HepG2 (cell line): ENCODE results near the gene OR2A5.

ENCODE experiments used
- BCL6 ChIP-seq: IDR thresholded peaks from 2 replicates; pipeline ENCODE4 v1.6.1; 2016; ENCODE audit warnings: missing genetic modification reagents, missing compliant biosample characterization
- CEBPG ChIP-seq: IDR thresholded peaks from 2 replicates; pipeline ENCODE4 v1.6.1; 2016
- DMAP1 ChIP-seq: IDR thresholded peaks from 2 replicates; pipeline ENCODE4 v1.6.1; 2016
- PHF21A ChIP-seq: sonication (generic); formaldehyde crosslinking; IDR thresholded peaks from 2 replicates; pipeline ENCODE4 v1.5.0; 2020; ENCODE audit warnings: mild to moderate bottlenecking, missing genetic modification reagents
- SETDB1 ChIP-seq: sonication (generic); formaldehyde crosslinking; IDR thresholded peaks from 2 replicates; pipeline ENCODE4 v1.5.1; 2020; ENCODE audit warnings: missing genetic modification reagents, mild to moderate bottlenecking, borderline replicate concordance
- STAT5B ChIP-seq: sonication (generic); formaldehyde crosslinking; IDR thresholded peaks from 2 replicates; pipeline ENCODE4 v1.4.0; 2020; ENCODE audit warnings: missing genetic modification reagents
- TF ChIP-seq, protein P1 (sequence below): sonication (generic); formaldehyde crosslinking; IDR thresholded peaks from 2 replicates; pipeline ENCODE4 v1.4.0; 2020; ENCODE audit warnings: missing genetic modification reagents

DNA sequence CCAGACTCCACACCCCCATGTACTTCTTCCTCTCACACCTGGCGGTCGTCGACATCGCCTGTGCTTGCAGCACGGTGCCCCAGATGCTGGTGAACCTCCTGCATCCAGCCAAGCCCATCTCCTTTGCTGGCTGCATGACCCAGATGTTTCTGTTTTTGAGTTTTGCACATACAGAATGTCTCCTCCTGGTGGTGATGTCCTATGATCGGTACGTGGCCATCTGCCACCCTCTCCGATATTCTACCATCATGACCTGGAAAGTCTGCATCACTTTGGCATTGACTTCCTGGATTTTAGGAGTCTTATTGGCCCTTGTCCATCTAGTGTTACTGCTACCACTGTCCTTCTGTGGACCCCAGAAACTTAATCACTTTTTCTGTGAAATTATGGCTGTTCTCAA, 25.6 kb downstream of the OR2A5 start:
- TF ChIP-seq PHF21A (no peak), SETDB1 (CRISPR knock-in tag) (no peak), BCL6 (CRISPR knock-in tag) (no peak), STAT5B (CRISPR knock-in tag) (no peak), DMAP1 (CRISPR knock-in tag) (no peak), CEBPG (no peak)
- TF ChIP-seq, protein P1, sequence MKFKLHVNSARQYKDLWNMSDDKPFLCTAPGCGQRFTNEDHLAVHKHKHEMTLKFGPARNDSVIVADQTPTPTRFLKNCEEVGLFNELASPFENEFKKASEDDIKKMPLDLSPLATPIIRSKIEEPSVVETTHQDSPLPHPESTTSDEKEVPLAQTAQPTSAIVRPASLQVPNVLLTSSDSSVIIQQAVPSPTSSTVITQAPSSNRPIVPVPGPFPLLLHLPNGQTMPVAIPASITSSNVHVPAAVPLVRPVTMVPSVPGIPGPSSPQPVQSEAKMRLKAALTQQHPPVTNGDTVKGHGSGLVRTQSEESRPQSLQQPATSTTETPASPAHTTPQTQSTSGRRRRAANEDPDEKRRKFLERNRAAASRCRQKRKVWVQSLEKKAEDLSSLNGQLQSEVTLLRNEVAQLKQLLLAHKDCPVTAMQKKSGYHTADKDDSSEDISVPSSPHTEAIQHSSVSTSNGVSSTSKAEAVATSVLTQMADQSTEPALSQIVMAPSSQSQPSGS (CRISPR knock-in tag): no peak
